ENCODE measurements around the gene CYP4V2.

Gene CYP4V2

DNA sequence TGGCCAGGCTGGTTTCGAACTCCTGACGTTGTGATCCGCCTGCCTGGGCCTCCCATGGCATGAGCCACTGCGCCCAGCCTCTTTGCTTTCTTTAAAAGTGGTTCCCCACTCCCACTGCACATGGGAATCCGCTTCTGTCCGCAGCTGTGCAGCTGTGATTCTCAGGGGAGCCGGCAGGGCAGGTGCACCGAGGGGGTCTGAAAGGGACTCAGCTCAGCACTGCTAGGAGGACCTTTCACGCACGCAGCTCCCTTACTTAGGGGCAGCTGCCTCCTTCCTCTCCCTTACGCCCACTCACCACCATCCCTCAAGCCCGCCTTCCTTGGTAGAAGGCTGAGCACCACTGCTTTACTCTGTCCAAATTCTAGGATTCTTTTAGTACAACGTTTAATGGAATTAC, 40.4 kb upstream of the CYP4V2 start:
- TF ChIP-seq, protein P1, sequence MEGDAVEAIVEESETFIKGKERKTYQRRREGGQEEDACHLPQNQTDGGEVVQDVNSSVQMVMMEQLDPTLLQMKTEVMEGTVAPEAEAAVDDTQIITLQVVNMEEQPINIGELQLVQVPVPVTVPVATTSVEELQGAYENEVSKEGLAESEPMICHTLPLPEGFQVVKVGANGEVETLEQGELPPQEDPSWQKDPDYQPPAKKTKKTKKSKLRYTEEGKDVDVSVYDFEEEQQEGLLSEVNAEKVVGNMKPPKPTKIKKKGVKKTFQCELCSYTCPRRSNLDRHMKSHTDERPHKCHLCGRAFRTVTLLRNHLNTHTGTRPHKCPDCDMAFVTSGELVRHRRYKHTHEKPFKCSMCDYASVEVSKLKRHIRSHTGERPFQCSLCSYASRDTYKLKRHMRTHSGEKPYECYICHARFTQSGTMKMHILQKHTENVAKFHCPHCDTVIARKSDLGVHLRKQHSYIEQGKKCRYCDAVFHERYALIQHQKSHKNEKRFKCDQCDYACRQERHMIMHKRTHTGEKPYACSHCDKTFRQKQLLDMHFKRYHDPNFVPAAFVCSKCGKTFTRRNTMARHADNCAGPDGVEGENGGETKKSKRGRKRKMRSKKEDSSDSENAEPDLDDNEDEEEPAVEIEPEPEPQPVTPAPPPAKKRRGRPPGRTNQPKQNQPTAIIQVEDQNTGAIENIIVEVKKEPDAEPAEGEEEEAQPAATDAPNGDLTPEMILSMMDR (IDR thresholded peaks at IDR 0.05; ENCODE audit: extremely low read depth, missing control alignments): no peak
- DNase-seq (ENCODE audit: low spot score): no peak

DNA sequence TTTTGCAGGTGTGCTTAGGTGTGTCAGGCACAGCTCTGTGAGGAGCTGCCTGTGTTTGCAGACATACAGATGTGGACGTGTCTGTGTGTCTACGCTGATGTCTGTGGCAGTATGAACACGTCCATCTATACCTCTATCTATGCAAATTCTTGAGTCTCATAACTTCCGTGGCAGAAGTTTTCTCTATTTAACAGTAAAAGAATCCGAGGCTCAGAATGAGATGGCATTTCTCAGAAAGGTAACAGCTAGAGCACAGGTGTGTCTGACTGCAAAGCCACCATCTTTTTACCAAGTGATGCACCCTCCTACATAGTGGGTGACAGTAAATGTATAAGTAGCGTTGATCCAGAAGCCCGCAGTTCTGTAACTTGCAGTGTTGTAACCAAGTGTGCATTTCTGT, 39.9 kb upstream of the CYP4V2 start:
- TF ChIP-seq, protein P1 (IDR thresholded peaks at IDR 0.05; ENCODE audit: extremely low read depth, missing control alignments): no peak
- no peak for DNase-seq (ENCODE audit: low spot score)

DNA sequence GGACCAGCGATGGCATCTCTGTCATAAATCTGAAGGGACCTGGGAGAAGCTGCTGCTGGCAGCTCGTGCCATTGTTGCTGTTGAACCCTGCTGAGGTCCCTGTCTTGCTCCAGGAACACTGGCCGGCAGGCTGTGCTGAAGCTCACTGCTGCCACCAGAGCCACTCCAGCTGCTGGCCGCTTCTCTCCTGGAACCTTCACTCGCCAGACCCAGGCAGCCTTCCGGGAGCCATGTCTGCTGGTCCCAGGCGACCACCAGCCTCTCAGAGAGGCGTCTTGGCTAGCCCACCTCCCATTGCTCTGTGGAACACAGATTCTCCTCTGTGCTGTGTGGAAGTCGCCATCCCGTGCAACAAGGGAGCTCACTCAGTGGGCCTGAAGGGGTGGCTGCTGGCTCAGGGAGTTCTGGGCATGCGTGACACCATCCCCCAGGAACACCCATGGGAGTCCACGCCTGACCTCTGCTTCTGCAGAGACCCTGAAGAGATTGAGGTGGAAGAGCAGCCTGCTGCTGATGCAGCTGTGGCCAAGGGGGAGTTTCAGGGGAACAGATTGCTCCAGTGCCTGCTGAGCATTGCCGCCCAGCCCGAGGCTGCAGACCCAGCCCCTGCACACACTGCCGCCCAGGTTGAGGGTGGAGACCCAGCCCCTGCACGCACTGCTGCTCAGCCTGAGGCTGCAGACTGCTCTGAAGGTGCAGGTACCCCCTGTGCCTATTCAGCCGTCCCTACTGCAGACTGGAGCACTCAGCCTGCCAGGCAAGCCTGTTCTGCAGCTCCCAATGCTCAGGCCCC, 33.1 kb upstream of the CYP4V2 start:
- TF ChIP-seq, protein P1 (IDR thresholded peaks at IDR 0.05; ENCODE audit: extremely low read depth, missing control alignments): no peak
- DNase-seq (ENCODE audit: low spot score): no peak

DNA sequence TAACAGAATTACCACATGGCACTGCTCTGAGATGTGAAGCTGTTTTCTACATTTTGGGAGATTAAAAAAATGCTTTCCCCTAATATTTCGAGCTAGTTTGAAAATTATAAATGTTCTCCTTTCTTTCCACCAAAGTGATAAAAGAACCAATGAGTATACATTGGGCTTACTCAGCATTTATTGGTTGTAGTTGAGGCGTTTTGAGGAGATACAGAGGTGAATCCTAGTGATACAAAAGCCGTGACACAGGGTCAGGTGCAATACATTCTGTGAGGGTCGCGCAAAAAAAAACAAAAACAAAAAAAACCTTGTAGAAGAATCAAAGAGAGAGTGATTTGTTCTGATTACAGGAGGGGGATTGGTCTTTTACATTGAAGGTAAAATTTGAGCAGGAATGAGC, 32.4 kb upstream of the CYP4V2 start:
- TF ChIP-seq, protein P1 (IDR thresholded peaks at IDR 0.05; ENCODE audit: extremely low read depth, missing control alignments): no peak
- DNase-seq (ENCODE audit: low spot score): no peak

DNA sequence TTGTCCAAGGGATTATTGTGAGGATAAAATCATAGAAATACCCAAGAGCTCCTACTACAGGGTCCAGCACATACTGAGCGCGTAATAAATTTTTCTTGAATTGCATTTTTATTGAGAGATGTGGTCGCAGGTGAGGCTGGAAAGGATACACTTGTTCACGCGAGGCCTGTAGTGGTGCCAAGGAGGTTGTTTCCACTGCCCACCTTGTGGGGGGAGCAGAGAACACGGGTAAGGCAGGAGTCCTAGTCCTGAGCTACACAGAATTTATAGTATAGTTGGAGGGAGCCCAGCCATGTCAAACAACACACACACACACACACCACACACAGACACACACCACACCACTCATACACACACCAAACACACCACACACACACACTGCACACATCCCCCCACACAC, 31.8 kb upstream of the CYP4V2 start:
- TF ChIP-seq, protein P1 (IDR thresholded peaks at IDR 0.05; ENCODE audit: extremely low read depth, missing control alignments): no peak
- no peak for DNase-seq (ENCODE audit: low spot score)

DNA sequence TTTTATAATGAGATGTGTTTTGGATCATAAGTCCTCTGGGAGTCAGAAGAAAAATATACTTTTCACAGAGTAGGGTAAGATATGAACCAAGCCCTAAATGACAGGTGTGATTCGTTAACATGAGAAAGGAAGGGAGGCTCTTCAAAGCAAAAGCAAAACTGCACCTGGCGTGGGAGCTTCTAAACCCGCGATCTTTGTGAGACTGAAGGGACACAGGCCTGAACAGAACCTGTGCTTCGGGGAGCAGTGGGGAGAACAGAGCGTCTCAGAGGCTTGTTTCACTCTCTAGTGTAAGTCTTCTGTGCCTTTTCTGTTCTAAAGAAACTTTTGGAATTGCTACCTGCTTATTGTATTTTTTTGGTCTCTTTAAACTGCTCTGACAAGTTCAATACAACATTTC, 30.2 kb upstream of the CYP4V2 start:
- DNase-seq (ENCODE audit: low spot score): peak; percentile 83
- TF ChIP-seq, protein P1 (IDR thresholded peaks at IDR 0.05; ENCODE audit: extremely low read depth, missing control alignments): no peak

DNA sequence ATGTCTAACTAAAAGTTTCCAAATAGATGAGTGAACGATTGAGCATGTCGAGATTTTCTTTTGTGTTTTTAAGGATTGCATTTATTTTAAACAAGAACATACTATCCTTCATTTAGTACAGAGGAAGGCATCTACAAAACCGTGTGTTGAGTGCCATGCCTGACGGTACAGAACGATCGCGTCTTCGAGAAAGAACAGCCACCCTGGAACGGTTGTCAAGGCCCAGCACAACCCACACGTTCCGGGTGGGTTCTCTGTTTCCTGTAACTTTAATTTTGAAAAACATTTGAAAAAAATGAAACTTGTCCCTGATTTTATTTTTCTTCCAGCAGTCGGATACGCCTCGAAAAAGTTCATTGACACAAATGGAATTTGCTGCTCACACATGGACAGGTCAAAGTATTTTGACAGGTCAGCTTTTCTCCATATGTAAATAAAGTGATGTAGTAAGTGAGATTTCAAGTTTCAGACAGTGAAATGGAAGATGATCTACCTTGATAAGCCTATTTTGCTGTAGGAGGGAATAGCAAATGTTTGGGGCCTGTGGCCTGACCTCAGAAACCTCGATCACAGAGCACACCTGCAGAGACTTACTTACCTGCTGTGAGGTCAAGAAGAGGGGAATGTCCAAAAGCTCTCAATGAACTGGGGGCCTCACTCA, 24.4 kb upstream of the CYP4V2 start:
- TF ChIP-seq, protein P1 (IDR thresholded peaks at IDR 0.05; ENCODE audit: extremely low read depth, missing control alignments): no peak
- DNase-seq (ENCODE audit: low spot score): no peak
